Heart left ventricle (tissue), 16 donors: Measurements from ENCODE around the gene FRMD4B. TPM values are rescaled to one million over a fixed set of nuclear protein-coding genes. Genes with fewer than 3 reads are reported as not detected.
A peak's percentile ranks its signal among the peaks of the same experiment; 100 is the strongest.

Source experiments
- ATAC-seq, 4 donors: fragments of 200-7000 bp; cut with Tn5 transposase; one replicate each; pipeline ENCODE4 v1.9.1; 2020 to 2022; ENCODE audit warnings: moderate library complexity in 4 of 4, mild to moderate bottlenecking in 3 of 4, moderate number of reproducible peaks in 1 of 4
- DNase-seq, 5 donors: peaks; one replicate each; pipeline ENCODE4 v3.0.0-alpha.2; 2020
- H3K27ac ChIP-seq, 12 donors: fragments of 200-600 bp; sonication (generic) in 4 of 12; one replicate each; pipeline versions ENCODE4 v1.5.0 to v1.8.0; 2016 to 2022; ENCODE audit warnings: mild to moderate bottlenecking in 2 of 12
- H3K27me3 ChIP-seq, 9 donors: fragments of 200-600 bp; sonication (generic) in 2 of 9; one replicate each; pipeline versions ENCODE4 v1.5.1 to v1.8.0; 2016 to 2022; ENCODE audit warnings: mild to moderate bottlenecking in 3 of 9
- H3K36me3 ChIP-seq, 9 donors: fragments of 200-600 bp; sonication (generic) in 2 of 9; one replicate each; pipeline versions ENCODE4 v1.5.0 to v1.8.0; 2018 to 2022; ENCODE audit warnings: mild to moderate bottlenecking in 2 of 9
- H3K4me1 ChIP-seq, 12 donors: fragments of 200-600 bp; sonication (generic) in 4 of 12; one replicate each; pipeline versions ENCODE4 v1.5.0 to v1.8.0; 2016 to 2022; ENCODE audit warnings: mild to moderate bottlenecking in 3 of 12
- H3K4me3 ChIP-seq, 12 donors: fragments of 200-600 bp; sonication (generic) in 4 of 12; one replicate each; pipeline versions ENCODE4 v1.5.0 to v1.8.0; 2017 to 2022; ENCODE audit warnings: mild to moderate bottlenecking in 9 of 12, moderate library complexity in 4 of 12
- H3K9me3 ChIP-seq, 12 donors: fragments of 200-600 bp; sonication (generic) in 4 of 12; one replicate each; pipeline versions ENCODE4 v1.5.0 to v1.8.0; 2016 to 2022; ENCODE audit warnings: mild to moderate bottlenecking in 1 of 12
- POLR2A ChIP-seq, 2 donors: fragments of 450-650 bp; IDR thresholded peaks; one replicate each; pipeline ENCODE4 v1.6.1; 2017; ENCODE audit warnings: antibody characterized with exemption in 2 of 2, mild to moderate bottlenecking in 2 of 2, moderate library complexity in 2 of 2
- WGBS, 4 donors: extraction: QIAGEN DNeasy Blood & Tissue Kit in 2 of 4; methylation state at CpG; one replicate each; pipeline versions ENCODE4 v1.1.5 to v1.1.7; 2013 to 2018; 5-methylcytosine and 5-hydroxymethylcytosine counted together
- intact Hi-C, 10 donors: fragments of 100-400 bp; cut with DNase I; formaldehyde crosslinking; loops; one replicate each; pipeline versions ENCODE4 v1.11.1 to v1.14.2; 2022
- long read RNA-seq, 3 donors: library from polyadenylated mRNA; unstranded; transcript quantifications; one replicate each; pipeline ENCODE4 v2.0.0, GENCODE V29; 2020 to 2021
- polyA plus RNA-seq, 2 donors: library from polyadenylated mRNA; stranded (reverse); fragments of 200-250 nt; gene quantifications; one replicate each; pipeline ENCODE4 v1.2.3, GENCODE V29; 2013
- total RNA-seq, 9 donors: library from RNA; depleted of rRNA in 2 of 9; stranded (reverse); fragments of >200 nt in 2 of 9; fragmentation: NEBNext Ultra II Directional in 3 of 9; extraction: Animal tissue kit (Norgen Biotek cat#: 25700) in 3 of 9; gene quantifications; one replicate each; pipeline versions ENCODE4 v1.1.0 to v1.2.4, GENCODE V29; 2016 to 2023
- TF ChIP-seq, protein P1 (sequence below), 12 donors: fragments of 200-600 bp; sonication (generic) in 4 of 12; IDR thresholded peaks; one replicate each; pipeline versions ENCODE4 v1.5.0 to v1.8.0; 2018 to 2022; ENCODE audit warnings: antibody characterized with exemption in 12 of 12, mild to moderate bottlenecking in 5 of 12
- donor health status: ischemic (EF 13 %, LVEDD 7.1; RV severe dilation, severe dysfunction).
- donor health status: healthy with polysubstance abuse.
- donor health status: DM: no; HTN: yes; CAD: no.
- donor health status: DM: no; HTN: no; CAD: no.
- donor health status: ischemic (EF 25% LVEDD 6.9; RV normal size, moderate dysfunction).
- donor health status: ischemic (EF 25% LVEDD 5.7; RV mildly dilated, moderate dysfunction).
- donor health status: healthy.
- donor health status: DM: yes; HTN: yes; CAD: no.
- donor health status: ischemic (EF 35%, LVEDD 5.7; RV mildly dilated, moderate dysfunction).
- donor health status: nonischemic (EF 11% LVEDD 7.7; RV severe dilation, severe dysfunction).
- donor health status: DM: yes; HTN: yes; CAD: no.
- donor health status: PGD.
- donor health status: ischemic (EF 29% LVEDD 5.4; RV normal size, mild dysfunction).
- donor health status: nonischemic (EF 23%, LVEDD 6.1; RV moderate dilation, normal function).

Gene FRMD4B
- 10 to 100 TPM in 7 of 9 donors, 1 to 10 TPM in 2; 7.2 to 42.8 (median 11.4) TPM for total RNA-seq
- 1 to 10 TPM; 3.4 to 4.5 TPM for polyA plus RNA-seq
- long read RNA-seq, donor 1, partial matches to known transcripts = 4 of 13 reads
- long read RNA-seq, donor 1, other reads (novel, unspliced or antisense) = 9 of 13 reads
- long read RNA-seq, donor 2, partial matches to known transcripts = 1 of 9 reads
- long read RNA-seq, donor 2, other reads (novel, unspliced or antisense) = 8 of 9 reads
- long read RNA-seq, donor 3, partial matches to known transcripts = 1 of 7 reads
- long read RNA-seq, donor 3, other reads (novel, unspliced or antisense) = 6 of 7 reads

DNA sequence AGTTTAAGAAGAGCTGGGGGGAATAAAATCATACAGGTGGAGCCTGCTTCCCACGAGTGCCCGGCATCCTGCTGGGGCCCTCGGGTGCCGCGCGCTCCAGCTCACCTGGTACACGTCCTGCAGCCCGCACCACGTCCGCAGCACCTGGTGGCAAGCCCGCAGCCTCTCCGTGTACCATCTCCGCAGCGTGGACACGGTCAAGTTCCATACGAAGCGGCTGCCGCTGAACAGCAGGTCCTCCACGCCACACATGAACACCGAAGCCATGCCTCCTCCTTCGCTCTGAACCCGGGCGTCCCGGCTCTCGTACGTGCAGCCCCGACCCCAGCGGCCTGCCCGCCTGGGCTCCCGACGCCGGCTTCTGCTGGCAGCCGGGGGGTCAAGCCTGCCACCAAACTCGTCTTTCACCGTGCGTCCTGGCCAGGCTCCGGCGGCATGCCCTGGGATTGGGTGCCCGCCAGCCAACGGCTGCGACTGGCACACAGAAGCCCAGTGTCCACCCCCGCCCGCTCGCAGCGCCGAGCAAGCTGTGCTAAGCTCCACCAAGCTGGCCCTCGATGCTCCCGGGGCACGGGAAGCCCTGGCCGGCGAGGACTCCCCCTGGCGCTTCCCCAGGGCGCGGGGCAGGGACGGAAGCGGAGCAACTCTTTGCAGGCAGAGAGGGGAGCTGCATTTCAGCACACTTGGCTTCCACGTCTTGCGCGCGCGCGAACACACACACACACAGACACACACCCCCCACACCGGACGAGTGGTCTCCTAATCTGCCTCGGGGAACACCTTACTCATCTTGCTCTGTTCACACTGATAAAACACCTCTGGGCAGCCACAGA lies at the start of gene FRMD4B:
Gene FRMD4B, minus strand, starts transcription at position 366 of the 833 bp plus-strand sequence. Its CDS starts 99 bp downstream, at position 267.
- H3K36me3 ChIP-seq = no peaks in the 10 kb centered on the region
- ATAC-seq = peak; percentile 80 to 96 (median 93)
- peak; percentile 79 to 91 (median 85) for DNase-seq
- TF ChIP-seq POLR2A (IDR thresholded peaks at IDR 0.05) = no peak
- TF ChIP-seq, protein P1, sequence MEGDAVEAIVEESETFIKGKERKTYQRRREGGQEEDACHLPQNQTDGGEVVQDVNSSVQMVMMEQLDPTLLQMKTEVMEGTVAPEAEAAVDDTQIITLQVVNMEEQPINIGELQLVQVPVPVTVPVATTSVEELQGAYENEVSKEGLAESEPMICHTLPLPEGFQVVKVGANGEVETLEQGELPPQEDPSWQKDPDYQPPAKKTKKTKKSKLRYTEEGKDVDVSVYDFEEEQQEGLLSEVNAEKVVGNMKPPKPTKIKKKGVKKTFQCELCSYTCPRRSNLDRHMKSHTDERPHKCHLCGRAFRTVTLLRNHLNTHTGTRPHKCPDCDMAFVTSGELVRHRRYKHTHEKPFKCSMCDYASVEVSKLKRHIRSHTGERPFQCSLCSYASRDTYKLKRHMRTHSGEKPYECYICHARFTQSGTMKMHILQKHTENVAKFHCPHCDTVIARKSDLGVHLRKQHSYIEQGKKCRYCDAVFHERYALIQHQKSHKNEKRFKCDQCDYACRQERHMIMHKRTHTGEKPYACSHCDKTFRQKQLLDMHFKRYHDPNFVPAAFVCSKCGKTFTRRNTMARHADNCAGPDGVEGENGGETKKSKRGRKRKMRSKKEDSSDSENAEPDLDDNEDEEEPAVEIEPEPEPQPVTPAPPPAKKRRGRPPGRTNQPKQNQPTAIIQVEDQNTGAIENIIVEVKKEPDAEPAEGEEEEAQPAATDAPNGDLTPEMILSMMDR (IDR thresholded peaks at IDR 0.05) = peak in 9 of 12 donors; percentile 12 to 52 (median 31)
- peak within 1 kb of the TSS in 11 of 12 donors; percentile 55 to 90 (median 81) for H3K27ac ChIP-seq
- peaks cover 0 to 56% (median 17%) of the 10 kb centered on the region in 12 donors for H3K4me1 ChIP-seq
- 0 to 1% (median 1%) methylated on average over 4 to 65 of the region's 65 CpGs for WGBS, 4 donors
- H3K9me3 ChIP-seq = no peaks in the 10 kb centered on the region
- intact Hi-C loops = loop anchor here in 4 of 10 donors (10.0 kb wide), 2 partner anchors 51 to 61 kb away; no protein-coding TSS in a partner anchor
- H3K27me3 ChIP-seq = no peaks in the 10 kb centered on the region
- peak within 1 kb of the TSS; percentile 11 to 84 (median 70) for H3K4me3 ChIP-seq

DNA sequence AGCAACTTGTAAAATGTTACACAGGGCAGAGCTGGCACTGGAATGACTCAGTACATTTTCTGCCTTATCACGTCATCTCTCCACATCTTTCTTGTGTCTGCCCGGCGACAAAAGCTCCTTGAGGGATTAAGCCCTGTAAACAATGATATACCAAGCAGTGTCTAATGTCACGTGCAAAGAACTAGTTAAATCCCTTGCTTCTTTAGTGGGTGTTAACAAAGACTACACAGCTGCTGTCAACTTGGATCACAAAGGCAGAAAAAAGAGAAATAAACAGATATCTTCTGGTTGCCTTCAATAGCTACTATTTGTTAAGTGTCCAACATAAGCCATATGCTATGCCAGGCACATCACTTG lies 48.1 kb upstream of the FRMD4B start:
- no peak for TF ChIP-seq POLR2A (IDR thresholded peaks at IDR 0.05)
- TF ChIP-seq, protein P1 (IDR thresholded peaks at IDR 0.05) = no peak
- Histone ChIP-seq H3K4me3 (no peak overlapping the region), H3K27ac (no peak overlapping the region), H3K4me1 (peaks cover 0 to 28% (median 1%) of the 10 kb centered on the region in 12 donors), H3K27me3 (no peaks in the 10 kb centered on the region), H3K36me3 (no peaks in the 10 kb centered on the region), H3K9me3 (no peaks in the 10 kb centered on the region)
- 38 to 63% (median 54%) methylated on average over 4 of the region's 4 CpGs for WGBS, 4 donors
- intact Hi-C loops = loop anchor here in 1 of 10 donors (10.0 kb wide), 1 partner anchor 231 kb away; no protein-coding TSS in a partner anchor
- DNase-seq (no peak), ATAC-seq (peak in 1 of 4 donors; percentile 11)

DNA sequence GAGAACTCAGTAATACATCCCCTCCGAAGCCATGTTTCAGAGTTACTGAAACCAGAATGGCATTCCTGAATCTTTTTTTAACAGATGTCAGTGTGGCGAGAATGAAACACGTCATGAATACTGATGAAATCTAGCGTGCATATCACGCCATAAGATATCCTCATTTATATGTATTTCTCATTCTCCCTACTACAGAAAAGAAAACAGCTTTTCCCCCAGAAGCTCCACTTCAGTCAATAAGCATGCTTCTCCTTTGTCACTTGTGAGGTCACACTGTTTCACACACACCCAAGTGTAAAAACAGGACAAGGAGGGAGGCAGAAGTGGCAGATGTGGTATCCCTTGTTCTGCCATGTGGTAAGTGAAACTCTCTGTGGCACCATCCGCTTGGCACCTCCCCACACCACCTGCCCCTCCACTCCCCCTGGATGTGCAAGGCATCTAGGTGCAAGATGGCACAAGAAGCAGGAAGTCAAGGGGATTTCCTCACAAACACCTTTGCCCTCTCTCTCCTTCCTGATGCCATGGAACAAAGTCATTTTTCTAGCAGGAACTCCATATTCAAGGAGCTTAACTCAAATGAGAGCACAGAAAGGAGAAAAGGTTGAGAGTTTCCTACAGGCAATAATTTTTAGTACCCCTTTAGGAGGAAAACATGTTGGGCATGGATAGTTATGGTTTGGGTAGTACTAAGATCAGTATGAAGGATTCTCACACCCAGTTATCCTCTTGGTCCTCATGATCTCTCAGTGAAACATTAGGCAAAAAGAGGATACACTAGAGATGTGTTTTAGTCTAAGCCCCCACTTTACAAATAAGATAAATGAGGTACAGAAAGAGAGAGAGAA lies 47.5 kb upstream of the FRMD4B start:
- H3K9me3 ChIP-seq = no peaks in the 10 kb centered on the region
- peak in 1 of 4 donors; percentile 52 for ATAC-seq
- peaks cover 0 to 28% (median 1%) of the 10 kb centered on the region in 12 donors for H3K4me1 ChIP-seq
- H3K36me3 ChIP-seq = no peaks in the 10 kb centered on the region
- WGBS, 4 donors = 55 to 81% (median 76%) methylated on average over 6 of the region's 6 CpGs
- intact Hi-C loops = loop anchor here in 1 of 10 donors (10.0 kb wide), 1 partner anchor 231 kb away; no protein-coding TSS in a partner anchor
- H3K27ac ChIP-seq = no peak overlapping the region
- no peak for DNase-seq
- no peak for TF ChIP-seq POLR2A (IDR thresholded peaks at IDR 0.05)
- TF ChIP-seq, protein P1 (IDR thresholded peaks at IDR 0.05) = no peak
- H3K4me3 ChIP-seq = no peak overlapping the region
- no peaks in the 10 kb centered on the region for H3K27me3 ChIP-seq
